ENCODE measurements around the gene CRK.

DNA sequence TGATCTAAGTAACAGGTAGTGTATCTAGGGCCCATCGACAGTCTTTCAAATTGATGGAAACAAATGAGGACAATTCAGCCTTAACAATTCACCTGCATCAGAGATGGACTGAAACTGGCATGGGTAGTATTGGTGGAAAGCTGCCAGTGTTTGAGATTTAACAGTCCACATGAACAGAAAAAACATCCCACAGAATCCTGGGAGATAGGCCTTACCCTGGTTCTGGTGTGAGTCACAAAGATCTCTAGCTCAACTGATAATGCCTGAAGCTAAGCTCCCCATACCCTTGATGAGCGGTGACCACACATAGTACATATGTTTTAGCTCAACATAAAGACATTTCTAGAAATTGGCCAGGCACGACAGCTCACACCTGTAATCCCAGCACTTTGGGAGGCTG is 21.9 kb downstream of the CRK start:
- TF ChIP-seq, protein P1, sequence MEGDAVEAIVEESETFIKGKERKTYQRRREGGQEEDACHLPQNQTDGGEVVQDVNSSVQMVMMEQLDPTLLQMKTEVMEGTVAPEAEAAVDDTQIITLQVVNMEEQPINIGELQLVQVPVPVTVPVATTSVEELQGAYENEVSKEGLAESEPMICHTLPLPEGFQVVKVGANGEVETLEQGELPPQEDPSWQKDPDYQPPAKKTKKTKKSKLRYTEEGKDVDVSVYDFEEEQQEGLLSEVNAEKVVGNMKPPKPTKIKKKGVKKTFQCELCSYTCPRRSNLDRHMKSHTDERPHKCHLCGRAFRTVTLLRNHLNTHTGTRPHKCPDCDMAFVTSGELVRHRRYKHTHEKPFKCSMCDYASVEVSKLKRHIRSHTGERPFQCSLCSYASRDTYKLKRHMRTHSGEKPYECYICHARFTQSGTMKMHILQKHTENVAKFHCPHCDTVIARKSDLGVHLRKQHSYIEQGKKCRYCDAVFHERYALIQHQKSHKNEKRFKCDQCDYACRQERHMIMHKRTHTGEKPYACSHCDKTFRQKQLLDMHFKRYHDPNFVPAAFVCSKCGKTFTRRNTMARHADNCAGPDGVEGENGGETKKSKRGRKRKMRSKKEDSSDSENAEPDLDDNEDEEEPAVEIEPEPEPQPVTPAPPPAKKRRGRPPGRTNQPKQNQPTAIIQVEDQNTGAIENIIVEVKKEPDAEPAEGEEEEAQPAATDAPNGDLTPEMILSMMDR (IDR thresholded peaks at IDR 0.05; ENCODE audit: insufficient read depth, low read length), result no peak
- TF ChIP-seq SPI1 (IDR thresholded peaks at IDR 0.05; ENCODE audit: borderline replicate concordance, low read depth) (no peak), GABPA (IDR thresholded peaks at IDR 0.05; ENCODE audit: low read depth) (no peak)

All from HL-60 (cell line).